ENCODE results near the gene BNIP1.

- TF ChIP-seq CTCF (conservative IDR thresholded peaks at IDR 0.05; ENCODE audit: low read depth, low read length) (peak; percentile 99), RAD21 (IDR thresholded peaks at IDR 0.05; ENCODE audit: low read length) (peak; percentile 66), USF2 (IDR thresholded peaks at IDR 0.05; ENCODE audit: low read depth, low read length) (peak; percentile 58; the same call in 1 of the 2 replicates), FOS (IDR thresholded peaks at IDR 0.05; ENCODE audit: low read depth, low read length) (0 out of 2 replicates have a peak, but pooled peaks have one; percentile 7), RCOR1 (IDR thresholded peaks at IDR 0.05; ENCODE audit: insufficient replicate concordance, low read length) (peak; percentile 48), RFX5 (IDR thresholded peaks at IDR 0.05; ENCODE audit: low read depth, low read length) (no peak), SMC3 (IDR thresholded peaks at IDR 0.05; ENCODE audit: low read depth, low read length) (peak; percentile 75)
- TF ChIP-seq, protein P1, sequence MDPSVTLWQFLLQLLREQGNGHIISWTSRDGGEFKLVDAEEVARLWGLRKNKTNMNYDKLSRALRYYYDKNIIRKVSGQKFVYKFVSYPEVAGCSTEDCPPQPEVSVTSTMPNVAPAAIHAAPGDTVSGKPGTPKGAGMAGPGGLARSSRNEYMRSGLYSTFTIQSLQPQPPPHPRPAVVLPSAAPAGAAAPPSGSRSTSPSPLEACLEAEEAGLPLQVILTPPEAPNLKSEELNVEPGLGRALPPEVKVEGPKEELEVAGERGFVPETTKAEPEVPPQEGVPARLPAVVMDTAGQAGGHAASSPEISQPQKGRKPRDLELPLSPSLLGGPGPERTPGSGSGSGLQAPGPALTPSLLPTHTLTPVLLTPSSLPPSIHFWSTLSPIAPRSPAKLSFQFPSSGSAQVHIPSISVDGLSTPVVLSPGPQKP (IDR thresholded peaks at IDR 0.05; ENCODE audit: borderline replicate concordance, low read depth, low read length) = no peak
Observed at GRCh38 chr5:173144200-173145176, at the start of gene BNIP1.
